H9 (cell line): Measurements from ENCODE around the gene MYO1E. TPM values are rescaled to one million over a fixed set of nuclear protein-coding genes. Genes with fewer than 3 reads are reported as not detected.

ENCODE experiments used
- DNase-seq: peaks from one replicate; pipeline ENCODE4 v3.0.0-alpha.2; 2017
- H2AFZ ChIP-seq: one replicate; pipeline ENCODE4 v1.6.1; 2013; ENCODE audit warnings: mild to moderate bottlenecking, low read length, control low read depth, moderate library complexity
- H2AK5ac ChIP-seq: 2 replicates; pipeline ENCODE4 v1.6.1; 2013; ENCODE audit warnings: low read length, control low read depth, mixed read lengths; ENCODE audit not compliant: insufficient read length
- H2BK120ac ChIP-seq: one replicate; pipeline ENCODE4 v1.6.1; 2013; ENCODE audit warnings: low read depth, mild to moderate bottlenecking, low read length, control low read depth, inconsistent platforms; ENCODE audit not compliant: poor library complexity, severe bottlenecking
- H2BK12ac ChIP-seq: 2 replicates; pipeline ENCODE4 v1.6.1; 2013; ENCODE audit warnings: low read length, control low read depth, mixed read lengths, low read depth; ENCODE audit not compliant: insufficient read length
- H2BK15ac ChIP-seq: 2 replicates; pipeline ENCODE4 v1.6.1; 2013; ENCODE audit warnings: low read depth, low read length, control low read depth
- H2BK20ac ChIP-seq: one replicate; pipeline ENCODE4 v1.6.1; 2013; ENCODE audit warnings: low read depth, mild to moderate bottlenecking, low read length, control low read depth, inconsistent platforms; ENCODE audit not compliant: poor library complexity, severe bottlenecking
- H2BK5ac ChIP-seq: 2 replicates; pipeline ENCODE4 v1.6.1; 2013; ENCODE audit warnings: low read length, control low read depth, mixed read lengths; ENCODE audit not compliant: insufficient read length
- H3K14ac ChIP-seq: 2 replicates; pipeline ENCODE4 v1.6.1; 2013; ENCODE audit warnings: low read length, control low read depth; ENCODE audit not compliant: insufficient read depth
- H3K18ac ChIP-seq: 2 replicates; pipeline ENCODE4 v1.6.1; 2013; ENCODE audit warnings: low read depth, mild to moderate bottlenecking, mixed read lengths, low read length, control low read depth; ENCODE audit not compliant: insufficient read length
- H3K23ac ChIP-seq: 2 replicates; pipeline ENCODE4 v1.6.1; 2013; ENCODE audit warnings: low read length, control low read depth, mixed read lengths, low read depth; ENCODE audit not compliant: insufficient read length
- H3K23me2 ChIP-seq: 2 replicates; pipeline ENCODE4 v1.6.1; 2013; ENCODE audit warnings: low read depth, mild to moderate bottlenecking, mixed read lengths, low read length, control low read depth; ENCODE audit not compliant: insufficient read length, poor library complexity, severe bottlenecking
- H3K27ac ChIP-seq: 2 replicates; pipeline ENCODE4 v1.5.1; 2013; ENCODE audit warnings: low read length, control low read depth, mixed read lengths, low read depth; ENCODE audit not compliant: insufficient read length
- H3K27me3 ChIP-seq: 2 replicates; pipeline ENCODE4 v1.6.1; 2013; ENCODE audit warnings: low read length, control low read depth, inconsistent platforms; ENCODE audit not compliant: insufficient read depth
- H3K4ac ChIP-seq: 2 replicates; pipeline ENCODE4 v1.6.1; 2013; ENCODE audit warnings: low read depth, mild to moderate bottlenecking, control low read depth, inconsistent platforms, low read length, moderate library complexity
- H3K4me1 ChIP-seq: 2 replicates; pipeline ENCODE4 v1.6.1; 2013; ENCODE audit warnings: low read length, control low read depth, inconsistent platforms; ENCODE audit not compliant: insufficient read depth
- H3K4me2 ChIP-seq: 2 replicates; pipeline ENCODE4 v1.6.1; 2013; ENCODE audit warnings: low read length, control low read depth, mixed read lengths; ENCODE audit not compliant: insufficient read length, insufficient read depth
- H3K56ac ChIP-seq: 2 replicates; pipeline ENCODE4 v1.6.1; 2013; ENCODE audit warnings: low read depth, mild to moderate bottlenecking, mixed read lengths, low read length, control low read depth; ENCODE audit not compliant: insufficient read length
- H3K79me1 ChIP-seq: 2 replicates; pipeline ENCODE4 v1.6.1; 2013; ENCODE audit warnings: low read depth, mild to moderate bottlenecking, moderate library complexity, low read length, control low read depth, inconsistent platforms; ENCODE audit not compliant: insufficient read depth, poor library complexity, severe bottlenecking
- H3K79me2 ChIP-seq: 2 replicates; pipeline ENCODE4 v1.6.1; 2013; ENCODE audit warnings: low read length, control low read depth, inconsistent platforms; ENCODE audit not compliant: insufficient read depth
- H3K9ac ChIP-seq: 2 replicates; pipeline ENCODE4 v1.6.1; 2013; ENCODE audit warnings: low read length, control low read depth, mixed read lengths; ENCODE audit not compliant: insufficient read length; ENCODE audit errors: extremely low read depth
- H3K9me3 ChIP-seq: one replicate; pipeline ENCODE4 v1.6.1; 2013; ENCODE audit warnings: low read depth, low read length, inconsistent platforms; ENCODE audit not compliant: control insufficient read depth
- H3T11ph ChIP-seq: one replicate; pipeline ENCODE4 v1.6.1; 2013; ENCODE audit warnings: mild to moderate bottlenecking, low read length, control low read depth, inconsistent platforms
- H4K20me1 ChIP-seq: one replicate; pipeline ENCODE4 v1.6.1; 2013; ENCODE audit not compliant: control insufficient read depth, insufficient read length, insufficient read depth
- H4K5ac ChIP-seq: 2 replicates; pipeline ENCODE4 v1.6.1; 2013; ENCODE audit warnings: low read depth, mild to moderate bottlenecking, mixed read lengths, low read length, control low read depth; ENCODE audit not compliant: insufficient read length
- H4K8ac ChIP-seq: replicated peaks from 2 replicates; pipeline ENCODE4 v1.6.1; 2013; ENCODE audit warnings: low read length, control low read depth, mixed read lengths, low read depth; ENCODE audit not compliant: insufficient read length
- H4K91ac ChIP-seq: 2 replicates; pipeline ENCODE4 v1.6.1; 2013; ENCODE audit warnings: low read depth, mild to moderate bottlenecking, moderate library complexity, mixed read lengths, low read length, control low read depth; ENCODE audit not compliant: insufficient read length
- H3K27ac Mint-ChIP-seq, 3 experiments: 2 replicates in 2 of 3; 3 replicates in 1 of 3; pipeline ENCODE4 v1.8.0; 2020 to 2021; ENCODE audit warnings: mixed read lengths in 3 of 3, mild to moderate bottlenecking in 1 of 3, moderate library complexity in 1 of 3
- H3K27me3 Mint-ChIP-seq: 2 replicates; pipeline ENCODE4 v1.8.0; 2021; ENCODE audit warnings: low read depth, mild to moderate bottlenecking, moderate library complexity, mixed read lengths
- H3K36me3 Mint-ChIP-seq, 3 experiments: 2 replicates in 2 of 3; 3 replicates in 1 of 3; pipeline ENCODE4 v1.8.0; 2020 to 2021; ENCODE audit warnings: low read depth in 3 of 3, mixed read lengths in 3 of 3; ENCODE audit not compliant: insufficient read depth in 1 of 3
- H3K4me1 Mint-ChIP-seq, 2 experiments: 2 replicates each; pipeline ENCODE4 v1.8.0; 2020; ENCODE audit warnings: mixed read lengths in 2 of 2
- H3K4me3 Mint-ChIP-seq, 2 experiments: 2 replicates in 1 of 2; 3 replicates in 1 of 2; pipeline ENCODE4 v1.8.0; 2020 to 2021; ENCODE audit warnings: mild to moderate bottlenecking in 2 of 2, mixed read lengths in 2 of 2, moderate library complexity in 1 of 2
- H3K9me3 Mint-ChIP-seq, 2 experiments: 2 replicates in 1 of 2; 3 replicates in 1 of 2; pipeline ENCODE4 v1.8.0; 2020; ENCODE audit warnings: mild to moderate bottlenecking in 2 of 2, mixed read lengths in 2 of 2, moderate library complexity in 1 of 2
- WGBS: extraction: QIAGEN DNeasy Blood & Tissue Kit; methylation state at CpG from one replicate; pipeline ENCODE4 v1.1.7; 2013; ENCODE audit warnings: missing lambda C conversion rate, low lambda C conversion rate, mixed read lengths; ENCODE audit not compliant: insufficient read length; ENCODE audit errors: extremely low coverage; 5-methylcytosine and 5-hydroxymethylcytosine counted together
- total RNA-seq: library from RNA; stranded (reverse); gene quantifications from 2 replicates; pipeline ENCODE4 v1.2.1, GENCODE V29; 2021
- TF ChIP-seq, protein P1 (sequence below): fragments of 200-600 bp; sonication (generic); conservative IDR thresholded peaks from 3 replicates; pipeline ENCODE4 v1.8.0; 2021; ENCODE audit warnings: antibody characterized with exemption, mild to moderate bottlenecking

MYO1E gene
- total RNA-seq, 1 experiment from 2014 or later = 235 TPM

- H3K4ac ChIP-seq = no peak overlapping the region
- Mint-ChIP-seq H3K27me3 (no peaks in the 10 kb centered on the region), H3K36me3 (peaks cover 0 to 28% (median 6%) of the 10 kb centered on the region in 3 experiments; a peak in 5 of 7 replicates), H3K27ac (peak overlapping the region in 1 of 3 experiments; percentile 47; a peak in 1 of 7 replicates), H3K4me3 (no peak overlapping the region), H3K4me1 (peaks cover 5 to 10% of the 10 kb centered on the region in 2 experiments; a peak in 3 of 4 replicates), H3K9me3 (no peaks in the 10 kb centered on the region)
- H3K79me1 ChIP-seq = no peaks in the 10 kb centered on the region
- H4K20me1 ChIP-seq = no peaks in the 10 kb centered on the region
- H2AK5ac ChIP-seq = no peak overlapping the region
- no peaks in the 10 kb centered on the region for H3K79me2 ChIP-seq
- no peak overlapping the region for H4K8ac ChIP-seq
- no peak overlapping the region for H2BK15ac ChIP-seq
- TF ChIP-seq, protein P1, sequence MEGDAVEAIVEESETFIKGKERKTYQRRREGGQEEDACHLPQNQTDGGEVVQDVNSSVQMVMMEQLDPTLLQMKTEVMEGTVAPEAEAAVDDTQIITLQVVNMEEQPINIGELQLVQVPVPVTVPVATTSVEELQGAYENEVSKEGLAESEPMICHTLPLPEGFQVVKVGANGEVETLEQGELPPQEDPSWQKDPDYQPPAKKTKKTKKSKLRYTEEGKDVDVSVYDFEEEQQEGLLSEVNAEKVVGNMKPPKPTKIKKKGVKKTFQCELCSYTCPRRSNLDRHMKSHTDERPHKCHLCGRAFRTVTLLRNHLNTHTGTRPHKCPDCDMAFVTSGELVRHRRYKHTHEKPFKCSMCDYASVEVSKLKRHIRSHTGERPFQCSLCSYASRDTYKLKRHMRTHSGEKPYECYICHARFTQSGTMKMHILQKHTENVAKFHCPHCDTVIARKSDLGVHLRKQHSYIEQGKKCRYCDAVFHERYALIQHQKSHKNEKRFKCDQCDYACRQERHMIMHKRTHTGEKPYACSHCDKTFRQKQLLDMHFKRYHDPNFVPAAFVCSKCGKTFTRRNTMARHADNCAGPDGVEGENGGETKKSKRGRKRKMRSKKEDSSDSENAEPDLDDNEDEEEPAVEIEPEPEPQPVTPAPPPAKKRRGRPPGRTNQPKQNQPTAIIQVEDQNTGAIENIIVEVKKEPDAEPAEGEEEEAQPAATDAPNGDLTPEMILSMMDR = no peak
- no peak overlapping the region for H3K56ac ChIP-seq
- H3K23me2 ChIP-seq = no peaks in the 10 kb centered on the region
- H2BK120ac ChIP-seq = no peak overlapping the region
- no peak overlapping the region for H3K4me2 ChIP-seq
- no peaks in the 10 kb centered on the region for H3K9me3 ChIP-seq
- no peak overlapping the region for H3K23ac ChIP-seq
- no peaks in the 10 kb centered on the region for H3K4me1 ChIP-seq
- no peak overlapping the region for H2BK5ac ChIP-seq
- no peak for DNase-seq
- no peak overlapping the region for H3T11ph ChIP-seq
- no peak overlapping the region for H3K9ac ChIP-seq
- no peak overlapping the region for H3K14ac ChIP-seq
- H4K91ac ChIP-seq = no peak overlapping the region
- no peak overlapping the region for H4K5ac ChIP-seq
- H3K18ac ChIP-seq = no peak overlapping the region
- H3K27ac ChIP-seq = no peak overlapping the region
- H2AFZ ChIP-seq = no peak overlapping the region
- WGBS = no CpG with 5 or more reads among the region's 13 CpGs
- H3K27me3 ChIP-seq = no peaks in the 10 kb centered on the region
- H2BK20ac ChIP-seq = no peak overlapping the region
- H2BK12ac ChIP-seq = no peak overlapping the region
These were observed 122.4 kb downstream of the MYO1E start for GRCh38 chr15:59250249-59250648.
